Placental epithelial cell (primary cell): ENCODE data around the gene GGTLC1. TPM values are rescaled to one million over a fixed set of nuclear protein-coding genes. Genes with fewer than 3 reads are reported as not detected.

Experiments used
- small RNA-seq: library from RNA; depleted of rRNA; stranded (forward); fragments of <200 nt; gene quantifications from one replicate; pipeline ENCODE3, GENCODE V24; 2012
- total RNA-seq: library from RNA; depleted of rRNA; stranded (reverse); fragments of >200 nt; gene quantifications from 2 replicates; pipeline ENCODE4 v1.2.3, GENCODE V29; 2012

The GGTLC1 gene
- total RNA-seq = not detected in 2 replicates

GRCh38 chr20:23988561-23988960 is at the start of gene GGTLC1:
Gene GGTLC1, minus strand, starts transcription at chr20:23988779. Its CDS starts 2,168 bp downstream, at chr20:23986611.

Small RNAs within 50 kb of the gene (small RNA-seq; reads per million reads assigned to genes)
- gene AL133466.1 = not detected

Other genes with a start within 250 kb of the GGTLC1 start
- not detected in 2 replicates for gene CST1, start 237.8 kb downstream of the GGTLC1 start, total RNA-seq
- not detected in 2 replicates for gene CST2, start 162.1 kb downstream of the GGTLC1 start, total RNA-seq
- gene CST5, start 109.0 kb downstream of the GGTLC1 start, total RNA-seq = not detected in 2 replicates